Lower lobe of right lung (tissue), 2 donors: Measurements from ENCODE around the gene CASQ2. TPM values are rescaled to one million over a fixed set of nuclear protein-coding genes. Genes with fewer than 3 reads are reported as not detected.

Source experiments
- ATAC-seq, 2 donors: fragments of 200-7000 bp; cut with Tn5 transposase; one replicate each; pipeline ENCODE4 v1.9.1; 2020 to 2022; ENCODE audit warnings: mild to moderate bottlenecking in 2 of 2, moderate library complexity in 2 of 2
- DNase-seq: peaks from one replicate; pipeline ENCODE4 v3.0.0-alpha.2; 2020
- H3K27ac ChIP-seq: fragments of 200-600 bp; one replicate; pipeline ENCODE4 v1.8.0; 2022
- H3K27me3 ChIP-seq: fragments of 200-600 bp; one replicate; pipeline ENCODE4 v1.8.0; 2022; ENCODE audit warnings: low read depth
- H3K36me3 ChIP-seq: fragments of 200-600 bp; one replicate; pipeline ENCODE4 v1.8.0; 2022; ENCODE audit warnings: mild to moderate bottlenecking
- H3K4me1 ChIP-seq: fragments of 200-600 bp; one replicate; pipeline ENCODE4 v1.8.0; 2022
- H3K4me3 ChIP-seq: fragments of 200-600 bp; one replicate; pipeline ENCODE4 v1.8.0; 2022; ENCODE audit warnings: mild to moderate bottlenecking
- H3K9me3 ChIP-seq: fragments of 200-600 bp; one replicate; pipeline ENCODE4 v1.8.0; 2022
- intact Hi-C: fragments of 100-400 bp; cut with DNase I; formaldehyde crosslinking; loops from one replicate; pipeline ENCODE4 v1.11.0; 2022
- total RNA-seq: library from RNA; stranded (reverse); fragmentation: NEBNext Ultra II Directional; extraction: Animal tissue kit (Norgen Biotek cat#: 25700); gene quantifications from one replicate; pipeline ENCODE4 v1.2.1, GENCODE V29; 2021
- TF ChIP-seq, protein P1 (sequence below): fragments of 200-600 bp; IDR thresholded peaks from one replicate; pipeline ENCODE4 v1.8.0; 2022; ENCODE audit warnings: antibody characterized with exemption, mild to moderate bottlenecking
- donor health status: DM: no; HTN: yes; CAD: no; lungs with severe emphysema.

The CASQ2 gene
- total RNA-seq, 1 donor from 2014 or later, result 3.3 TPM

DNA sequence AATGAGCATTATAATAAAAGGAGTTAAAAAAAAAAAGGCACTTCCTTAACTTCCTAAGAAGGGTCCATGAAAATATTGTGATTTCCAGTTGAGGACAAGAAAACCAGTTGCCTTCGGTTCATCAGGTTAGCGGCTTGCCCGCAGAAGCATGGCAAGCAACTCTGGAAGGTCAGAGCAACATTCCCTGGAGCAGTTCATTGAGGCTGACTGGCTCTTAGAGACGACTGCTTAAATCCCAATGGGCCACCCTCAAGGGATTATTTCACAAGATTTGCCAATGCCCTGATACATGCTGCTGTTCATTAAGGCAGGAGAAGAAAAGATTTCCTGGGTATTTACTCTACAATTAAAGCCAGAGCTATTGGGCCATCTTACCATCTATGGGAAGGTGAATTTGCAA is 29.0 kb upstream of the CASQ2 start:
- DNase-seq, result no peak
- no peak for ATAC-seq
- TF ChIP-seq, protein P1, sequence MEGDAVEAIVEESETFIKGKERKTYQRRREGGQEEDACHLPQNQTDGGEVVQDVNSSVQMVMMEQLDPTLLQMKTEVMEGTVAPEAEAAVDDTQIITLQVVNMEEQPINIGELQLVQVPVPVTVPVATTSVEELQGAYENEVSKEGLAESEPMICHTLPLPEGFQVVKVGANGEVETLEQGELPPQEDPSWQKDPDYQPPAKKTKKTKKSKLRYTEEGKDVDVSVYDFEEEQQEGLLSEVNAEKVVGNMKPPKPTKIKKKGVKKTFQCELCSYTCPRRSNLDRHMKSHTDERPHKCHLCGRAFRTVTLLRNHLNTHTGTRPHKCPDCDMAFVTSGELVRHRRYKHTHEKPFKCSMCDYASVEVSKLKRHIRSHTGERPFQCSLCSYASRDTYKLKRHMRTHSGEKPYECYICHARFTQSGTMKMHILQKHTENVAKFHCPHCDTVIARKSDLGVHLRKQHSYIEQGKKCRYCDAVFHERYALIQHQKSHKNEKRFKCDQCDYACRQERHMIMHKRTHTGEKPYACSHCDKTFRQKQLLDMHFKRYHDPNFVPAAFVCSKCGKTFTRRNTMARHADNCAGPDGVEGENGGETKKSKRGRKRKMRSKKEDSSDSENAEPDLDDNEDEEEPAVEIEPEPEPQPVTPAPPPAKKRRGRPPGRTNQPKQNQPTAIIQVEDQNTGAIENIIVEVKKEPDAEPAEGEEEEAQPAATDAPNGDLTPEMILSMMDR, result no peak

DNA sequence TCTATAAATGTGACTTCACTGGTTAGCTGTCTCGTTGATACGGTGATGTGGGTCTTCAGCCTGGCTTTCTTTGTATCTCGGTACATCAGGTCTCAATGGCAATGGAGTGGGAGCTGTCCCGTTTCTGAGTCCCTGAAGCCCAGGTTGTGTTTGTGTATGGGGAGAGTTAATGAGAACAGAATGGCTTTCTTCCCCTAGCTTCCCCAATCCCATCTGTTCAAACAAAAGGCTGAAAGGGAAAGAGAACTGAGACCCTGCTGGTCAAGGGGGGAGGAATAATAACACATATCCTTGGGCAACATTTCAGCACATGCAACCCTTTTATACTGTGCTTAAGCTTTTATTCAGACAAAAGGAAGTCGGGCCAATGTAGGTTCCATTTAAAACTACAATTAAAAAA is 28.4 kb upstream of the CASQ2 start:
- H3K4me3 ChIP-seq, result no peak overlapping the region
- no peak for DNase-seq

More for the DNA sequence above, 29.0 kb upstream of the CASQ2 start:
- Histone ChIP-seq H3K36me3 (no peaks in the 10 kb centered on the region), H3K4me1 (no peaks in the 10 kb centered on the region), H3K9me3 (no peaks in the 10 kb centered on the region), H3K4me3 (no peak overlapping the region), H3K27me3 (peaks cover 8% of the 10 kb centered on the region), H3K27ac (no peak overlapping the region)
- intact Hi-C loops, result no loop called here

DNA sequence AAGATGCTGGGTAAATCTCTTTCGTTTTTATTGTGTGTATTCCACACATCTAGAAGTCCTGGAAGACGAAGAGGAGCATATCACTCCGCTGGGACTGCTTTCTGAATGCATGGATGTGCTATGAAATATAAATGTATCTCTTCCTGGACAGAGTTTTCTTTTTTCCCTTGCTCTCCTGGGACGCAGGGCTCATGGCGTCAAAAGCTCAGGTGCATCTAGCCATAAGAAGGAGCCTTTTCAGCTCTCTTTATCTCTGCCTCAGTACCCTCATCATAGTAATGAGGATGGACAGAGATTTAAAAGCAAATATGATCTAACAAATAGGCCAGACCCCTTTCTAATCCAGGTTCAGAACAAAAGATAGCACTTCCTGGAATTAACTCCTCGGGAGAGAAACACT is 27.5 kb upstream of the CASQ2 start:
- no peak for DNase-seq
- H3K36me3 ChIP-seq, result no peaks in the 10 kb centered on the region
- TF ChIP-seq, protein P1, result no peak

More for the DNA sequence above, 28.4 kb upstream of the CASQ2 start:
- Histone ChIP-seq H3K4me1 (no peaks in the 10 kb centered on the region), H3K9me3 (no peaks in the 10 kb centered on the region), H3K27ac (no peak overlapping the region), H3K36me3 (no peaks in the 10 kb centered on the region), H3K27me3 (peaks cover 10% of the 10 kb centered on the region)
- no peak for ATAC-seq
- intact Hi-C loops, result no loop called here
- TF ChIP-seq, protein P1, result no peak

DNA sequence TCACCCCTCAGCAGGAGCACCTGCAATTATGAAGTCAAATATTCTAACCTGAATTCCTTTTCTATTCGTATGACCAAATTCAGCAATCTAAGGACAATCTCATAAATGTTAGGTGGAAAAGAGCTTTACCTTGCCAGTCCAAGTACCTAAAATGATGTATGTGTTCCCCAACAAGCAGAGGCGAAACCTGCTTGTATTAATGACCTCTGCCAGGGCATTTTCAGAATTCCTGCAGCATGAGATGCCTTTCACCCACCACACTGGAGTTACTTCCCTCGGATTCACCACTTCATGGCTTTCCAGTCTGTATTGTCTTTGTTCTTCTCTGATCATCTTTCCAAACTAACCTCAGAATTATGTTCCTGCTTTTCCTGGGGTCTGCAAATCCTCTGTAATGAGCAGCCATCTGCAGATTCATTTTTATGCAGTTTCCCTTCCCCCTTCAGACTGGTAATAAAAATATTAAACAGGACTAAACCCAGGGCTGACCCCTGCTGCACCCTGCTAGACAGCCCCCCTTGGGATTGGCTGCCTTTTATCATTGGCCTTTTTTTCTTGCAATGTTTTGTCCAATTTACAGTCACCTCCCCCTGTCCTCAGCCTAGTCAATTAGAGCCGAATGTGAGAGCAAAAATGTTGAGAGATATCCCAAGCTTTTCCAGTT is 26.6 kb upstream of the CASQ2 start:
- TF ChIP-seq, protein P1, result no peak
- Histone ChIP-seq H3K27ac (no peak overlapping the region), H3K4me1 (no peaks in the 10 kb centered on the region), H3K36me3 (no peaks in the 10 kb centered on the region), H3K9me3 (no peaks in the 10 kb centered on the region), H3K27me3 (peaks cover 10% of the 10 kb centered on the region), H3K4me3 (no peak overlapping the region)
- intact Hi-C loops, result no loop called here
- ATAC-seq (no peak), DNase-seq (no peak)

More for the DNA sequence above, 27.5 kb upstream of the CASQ2 start:
- no peak overlapping the region for H3K27ac ChIP-seq
- H3K4me3 ChIP-seq, result no peak overlapping the region
- H3K4me1 ChIP-seq, result no peaks in the 10 kb centered on the region
- H3K9me3 ChIP-seq, result no peaks in the 10 kb centered on the region
- ATAC-seq, result no peak
- intact Hi-C loops, result no loop called here
- peaks cover 10% of the 10 kb centered on the region for H3K27me3 ChIP-seq

DNA sequence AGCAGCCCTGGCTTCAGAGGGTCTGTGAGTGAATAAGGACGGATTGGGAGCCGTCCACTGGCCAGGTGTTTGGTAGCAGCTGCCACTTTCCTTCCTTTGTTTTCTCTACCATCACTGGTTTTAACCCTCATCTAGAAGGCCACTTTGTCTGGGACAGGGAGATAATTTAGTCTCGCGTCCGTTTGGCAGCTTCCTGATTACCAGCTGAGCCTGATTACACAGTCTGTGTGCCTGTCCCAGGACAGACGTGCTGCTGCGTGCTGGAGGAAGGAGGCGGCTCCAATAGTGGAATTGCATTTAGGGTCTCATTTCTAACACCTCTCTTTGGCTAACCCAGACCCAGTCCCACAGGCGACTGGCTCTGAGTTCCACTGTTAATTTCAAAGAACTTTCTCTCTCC is 24.6 kb upstream of the CASQ2 start:
- DNase-seq (no peak), ATAC-seq (no peak)
- no peaks in the 10 kb centered on the region for H3K4me1 ChIP-seq
- no peaks in the 10 kb centered on the region for H3K9me3 ChIP-seq
- peaks cover 10% of the 10 kb centered on the region for H3K27me3 ChIP-seq
- H3K36me3 ChIP-seq, result no peaks in the 10 kb centered on the region
- no peak overlapping the region for H3K27ac ChIP-seq
- H3K4me3 ChIP-seq, result no peak overlapping the region
- intact Hi-C loops, result no loop called here
- TF ChIP-seq, protein P1, result no peak
